SK-N-SH (cell line): ENCODE data around the gene ORC5. TPM values are rescaled to one million over a fixed set of nuclear protein-coding genes. Genes with fewer than 3 reads are reported as not detected.

Experiments
- CTCF ChIA-PET: fragments of 300-600, 350-600 bp; formaldehyde crosslinking; extraction: SDS; loops from one replicate; lab custom pipeline; 2021; lab: Yijun Ruan, JAX
- POLR2A ChIA-PET: fragments of 350-600 bp; sonication (Branson Sonifier 250); formaldehyde crosslinking; extraction: SDS; loops from one replicate; lab custom pipeline; 2020; ENCODE audit warnings: antibody characterized with exemption, inconsistent platforms; lab: Yijun Ruan, JAX
- DNase-seq: peaks from one replicate; pipeline ENCODE4 v3.0.0; 2012
- H2AFZ ChIP-seq: fragments of 200-600 bp; sonication (generic); 2 replicates; pipeline ENCODE4 v1.8.1; 2016; ENCODE audit warnings: antibody characterized with exemption, mild to moderate bottlenecking, low read depth
- H3F3A ChIP-seq: fragments of 200-600 bp; sonication (generic); replicated peaks from 2 replicates; pipeline ENCODE3; 2016; ENCODE audit warnings: antibody characterized with exemption, mild to moderate bottlenecking; ENCODE audit not compliant: insufficient read depth
- H3K27ac ChIP-seq, 2 experiments: fragments of 200-500 bp in 1 of 2; fragments of 200-600 bp in 1 of 2; sonication (Bioruptor generic) in 1 of 2; sonication (generic), shearing (Covaris generic) in 1 of 2; 2 replicates each; pipeline versions ENCODE4 v1.5.1 to v1.6.1; 2014 to 2016; ENCODE audit warnings: low read depth in 2 of 2, inconsistent platforms in 1 of 2, low read length in 1 of 2, mild to moderate bottlenecking in 1 of 2, mixed read lengths in 1 of 2
- H3K27me3 ChIP-seq: fragments of 200-600 bp; sonication (generic), shearing (Covaris generic); 2 replicates; pipeline ENCODE4 v1.6.1; 2016; ENCODE audit warnings: mixed run types; ENCODE audit not compliant: insufficient read depth
- H3K36me3 ChIP-seq, 2 experiments: fragments of 200-500 bp in 1 of 2; fragments of 200-600 bp in 1 of 2; sonication (Bioruptor generic) in 1 of 2; sonication (generic) in 1 of 2; replicated peaks in 1 of 2; 2 replicates each; pipeline versions ENCODE3 to v1.5.1; 2014 to 2016; ENCODE audit warnings: low read length in 1 of 2, mild to moderate bottlenecking in 1 of 2; ENCODE audit not compliant: insufficient read depth in 2 of 2, control insufficient read depth in 1 of 2
- H3K4me1 ChIP-seq, 2 experiments: fragments of 200-500 bp in 1 of 2; fragments of 200-600 bp in 1 of 2; sonication (Bioruptor generic) in 1 of 2; sonication (generic), shearing (Covaris generic) in 1 of 2; 2 replicates each; pipeline versions ENCODE4 v1.5.1 to v1.6.1; 2014 to 2016; ENCODE audit warnings: low read depth in 1 of 2, low read length in 1 of 2, mixed run types in 1 of 2; ENCODE audit not compliant: insufficient read depth in 2 of 2, control insufficient read depth in 1 of 2
- H3K4me2 ChIP-seq: fragments of 200-600 bp; sonication (generic), shearing (Covaris generic); 2 replicates; pipeline ENCODE4 v1.6.1; 2017; ENCODE audit warnings: mixed run types
- H3K4me3 ChIP-seq, 2 experiments: fragments of 200-500 bp in 1 of 2; fragments of 200-600 bp in 1 of 2; sonication (Bioruptor generic) in 1 of 2; sonication (generic), shearing (Covaris generic) in 1 of 2; 2 replicates each; pipeline versions ENCODE4 v1.5.1 to v1.8.1; 2014 to 2016; ENCODE audit warnings: low read depth in 2 of 2, inconsistent platforms in 1 of 2, low read length in 1 of 2, mild to moderate bottlenecking in 1 of 2, mixed read lengths in 1 of 2, moderate library complexity in 1 of 2
- H3K79me2 ChIP-seq: fragments of 200-600 bp; sonication (generic); 2 replicates; pipeline ENCODE4 v1.8.1; 2017; ENCODE audit warnings: mild to moderate bottlenecking; ENCODE audit not compliant: insufficient read depth
- H3K9ac ChIP-seq: fragments of 200-600 bp; sonication (generic); 2 replicates; pipeline ENCODE4 v1.6.1; 2017; ENCODE audit warnings: mixed run types
- H3K9me2 ChIP-seq: fragments of 200-600 bp; sonication (generic); 2 replicates; pipeline ENCODE4 v1.6.1; 2017; ENCODE audit warnings: mixed run types
- H3K9me3 ChIP-seq: fragments of 200-600 bp; sonication (generic); 2 replicates; pipeline ENCODE4 v1.6.1; 2017; ENCODE audit warnings: mixed run types, mild to moderate bottlenecking, moderate library complexity
- H4K20me1 ChIP-seq: fragments of 200-600 bp; sonication (generic); 2 replicates; pipeline ENCODE4 v1.6.1; 2017; ENCODE audit warnings: mild to moderate bottlenecking, mixed run types; ENCODE audit not compliant: insufficient read depth
- CHD2 ChIP-seq: fragments of 150-350 bp; IDR thresholded peaks from 2 replicates; pipeline ENCODE4 v1.6.1; 2018; ENCODE audit warnings: low read length; ENCODE audit not compliant: partially characterized antibody
- ELF1 ChIP-seq: IDR thresholded peaks from 2 replicates; pipeline ENCODE4 v1.4.0; 2012
- EP300 ChIP-seq, 2 experiments: IDR thresholded peaks; 2 replicates each; pipeline versions ENCODE4 v1.4.0 to v1.6.1; 2012; ENCODE audit warnings: borderline replicate concordance in 1 of 2, low read depth in 1 of 2, low read length in 1 of 2
- GABPA ChIP-seq: IDR thresholded peaks from 2 replicates; pipeline ENCODE4 v1.4.0; 2012; ENCODE audit warnings: low read depth, mild to moderate bottlenecking
- JUND ChIP-seq: IDR thresholded peaks from 2 replicates; pipeline ENCODE4 v1.4.0; 2012
- MEF2A ChIP-seq: IDR thresholded peaks from 2 replicates; pipeline ENCODE4 v1.4.0; 2012; ENCODE audit warnings: low read depth, borderline replicate concordance
- MXI1 ChIP-seq: IDR thresholded peaks from 2 replicates; pipeline ENCODE4 v1.6.1; 2012; ENCODE audit warnings: mild to moderate bottlenecking, low read depth, low read length, improper control_type of control experiment
- NFIC ChIP-seq: IDR thresholded peaks from 2 replicates; pipeline ENCODE4 v1.4.0; 2012; ENCODE audit warnings: borderline replicate concordance
- NRF1 ChIP-seq: IDR thresholded peaks from 2 replicates; pipeline ENCODE4 v1.6.1; 2012; ENCODE audit warnings: low read depth, mild to moderate bottlenecking, low read length
- SIN3A ChIP-seq: IDR thresholded peaks from 2 replicates; pipeline ENCODE4 v1.6.1; 2012; ENCODE audit warnings: low read depth, mild to moderate bottlenecking, low read length, moderate library complexity, borderline replicate concordance
- SMC3 ChIP-seq: IDR thresholded peaks from 2 replicates; pipeline ENCODE4 v1.6.1; 2012; ENCODE audit warnings: low read depth, low read length, improper control_type of control experiment
- TAF1 ChIP-seq: IDR thresholded peaks from 2 replicates; pipeline ENCODE4 v1.6.1; 2012; ENCODE audit warnings: low read depth, mild to moderate bottlenecking, low read length, moderate library complexity, borderline replicate concordance
- TCF12 ChIP-seq: IDR thresholded peaks from 2 replicates; pipeline ENCODE4 v1.4.0; 2012
- TEAD4 ChIP-seq: IDR thresholded peaks from 2 replicates; pipeline ENCODE4 v1.4.0; 2012; ENCODE audit warnings: mild to moderate bottlenecking, borderline replicate concordance; ENCODE audit not compliant: insufficient read depth
- WGBS: methylation state at CpG from one replicate; pipeline ENCODE4 v1.1.6; 2017; ENCODE audit warnings: low lambda C conversion rate; 5-methylcytosine and 5-hydroxymethylcytosine counted together
- polyA plus RNA-seq, 3 experiments: library from polyadenylated mRNA; depleted of rRNA; stranded (reverse); fragments of >200 nt; gene quantifications; 2 replicates each; pipeline ENCODE4 v1.2.3, GENCODE V29; 2012
- TF ChIP-seq, protein P1 (sequence below): IDR thresholded peaks from 2 replicates; pipeline ENCODE4 v1.6.1; 2012; ENCODE audit warnings: mild to moderate bottlenecking, low read depth, low read length, moderate library complexity
- TF ChIP-seq, protein P2 (sequence below): IDR thresholded peaks from 2 replicates; pipeline ENCODE4 v1.4.0; 2012; ENCODE audit warnings: low read depth
- TF ChIP-seq, protein P3 (sequence below): IDR thresholded peaks from 2 replicates; pipeline ENCODE4 v1.4.0; 2012; ENCODE audit warnings: low read depth, borderline replicate concordance

ORC5 gene
- polyA plus RNA-seq, 1 of the 3 experiments (the other 2 are of a cell fraction) = 4.7 TPM

DNA sequence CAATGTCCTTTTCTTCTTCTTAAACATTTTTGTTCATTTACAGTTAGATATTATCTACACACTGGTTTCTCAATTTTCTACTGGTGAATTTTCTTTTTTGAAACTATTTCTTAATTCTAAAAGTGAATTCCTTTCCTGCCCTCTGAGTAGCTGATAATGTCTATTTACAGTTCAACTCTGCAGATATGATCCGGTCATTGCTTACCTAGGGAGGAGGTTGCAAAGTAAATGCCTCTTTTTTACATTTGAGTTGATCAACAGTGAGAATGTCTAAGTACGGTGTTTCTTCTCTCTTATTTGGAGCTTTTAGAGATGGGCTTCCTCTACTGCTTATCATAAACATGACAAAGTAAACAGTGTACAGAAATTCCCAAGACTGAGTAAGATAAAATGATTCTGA is 20.6 kb upstream of the ORC5 start:
- H2AFZ ChIP-seq = no peak overlapping the region
- no peak overlapping the region for H3K4me2 ChIP-seq
- no peak for TF ChIP-seq JUND
- no peak for TF ChIP-seq MEF2A
- no peak for TF ChIP-seq TCF12
- no peak for TF ChIP-seq NRF1
- TF ChIP-seq GABPA = no peak
- TF ChIP-seq, protein P1, sequence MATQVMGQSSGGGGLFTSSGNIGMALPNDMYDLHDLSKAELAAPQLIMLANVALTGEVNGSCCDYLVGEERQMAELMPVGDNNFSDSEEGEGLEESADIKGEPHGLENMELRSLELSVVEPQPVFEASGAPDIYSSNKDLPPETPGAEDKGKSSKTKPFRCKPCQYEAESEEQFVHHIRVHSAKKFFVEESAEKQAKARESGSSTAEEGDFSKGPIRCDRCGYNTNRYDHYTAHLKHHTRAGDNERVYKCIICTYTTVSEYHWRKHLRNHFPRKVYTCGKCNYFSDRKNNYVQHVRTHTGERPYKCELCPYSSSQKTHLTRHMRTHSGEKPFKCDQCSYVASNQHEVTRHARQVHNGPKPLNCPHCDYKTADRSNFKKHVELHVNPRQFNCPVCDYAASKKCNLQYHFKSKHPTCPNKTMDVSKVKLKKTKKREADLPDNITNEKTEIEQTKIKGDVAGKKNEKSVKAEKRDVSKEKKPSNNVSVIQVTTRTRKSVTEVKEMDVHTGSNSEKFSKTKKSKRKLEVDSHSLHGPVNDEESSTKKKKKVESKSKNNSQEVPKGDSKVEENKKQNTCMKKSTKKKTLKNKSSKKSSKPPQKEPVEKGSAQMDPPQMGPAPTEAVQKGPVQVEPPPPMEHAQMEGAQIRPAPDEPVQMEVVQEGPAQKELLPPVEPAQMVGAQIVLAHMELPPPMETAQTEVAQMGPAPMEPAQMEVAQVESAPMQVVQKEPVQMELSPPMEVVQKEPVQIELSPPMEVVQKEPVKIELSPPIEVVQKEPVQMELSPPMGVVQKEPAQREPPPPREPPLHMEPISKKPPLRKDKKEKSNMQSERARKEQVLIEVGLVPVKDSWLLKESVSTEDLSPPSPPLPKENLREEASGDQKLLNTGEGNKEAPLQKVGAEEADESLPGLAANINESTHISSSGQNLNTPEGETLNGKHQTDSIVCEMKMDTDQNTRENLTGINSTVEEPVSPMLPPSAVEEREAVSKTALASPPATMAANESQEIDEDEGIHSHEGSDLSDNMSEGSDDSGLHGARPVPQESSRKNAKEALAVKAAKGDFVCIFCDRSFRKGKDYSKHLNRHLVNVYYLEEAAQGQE = no peak
- TF ChIP-seq ELF1 = no peak
- TF ChIP-seq NFIC = no peak
- no peak for TF ChIP-seq SIN3A
- TF ChIP-seq MXI1 = no peak
- no peak for TF ChIP-seq SMC3
- TF ChIP-seq, protein P2, sequence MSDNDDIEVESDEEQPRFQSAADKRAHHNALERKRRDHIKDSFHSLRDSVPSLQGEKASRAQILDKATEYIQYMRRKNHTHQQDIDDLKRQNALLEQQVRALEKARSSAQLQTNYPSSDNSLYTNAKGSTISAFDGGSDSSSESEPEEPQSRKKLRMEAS = no peak
- TF ChIP-seq, protein P3, sequence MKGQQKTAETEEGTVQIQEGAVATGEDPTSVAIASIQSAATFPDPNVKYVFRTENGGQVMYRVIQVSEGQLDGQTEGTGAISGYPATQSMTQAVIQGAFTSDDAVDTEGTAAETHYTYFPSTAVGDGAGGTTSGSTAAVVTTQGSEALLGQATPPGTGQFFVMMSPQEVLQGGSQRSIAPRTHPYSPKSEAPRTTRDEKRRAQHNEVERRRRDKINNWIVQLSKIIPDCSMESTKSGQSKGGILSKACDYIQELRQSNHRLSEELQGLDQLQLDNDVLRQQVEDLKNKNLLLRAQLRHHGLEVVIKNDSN = no peak
- TF ChIP-seq EP300 (IDR thresholded peaks at IDR 0.05; ENCODE audit: borderline replicate concordance in 1 of 2, low read depth in 1 of 2, low read length in 1 of 2) = no peak
- no peak for TF ChIP-seq TEAD4
- no peak for TF ChIP-seq CHD2
- no peak for TF ChIP-seq TAF1
- TF ChIP-seq, all 33 proteins: peak for 0
- H3K79me2 ChIP-seq = no peaks in the 10 kb centered on the region
- 46% methylated on average over 2 of the region's 2 CpGs for WGBS
- no peak overlapping the region for H3K9ac ChIP-seq
- H3K27ac ChIP-seq = no peak overlapping the region
- H4K20me1 ChIP-seq = no peaks in the 10 kb centered on the region
- no peaks in the 10 kb centered on the region for H3K9me2 ChIP-seq
- peaks cover 13% of the 10 kb centered on the region; the same call in 1 of the 2 replicates for H3K27me3 ChIP-seq
- CTCF ChIA-PET = no interaction called here
- H3K9me3 ChIP-seq = no peaks in the 10 kb centered on the region
- peaks cover 0 to 13% of the 10 kb centered on the region in 2 experiments; a peak in 1 of 4 replicates for H3K4me1 ChIP-seq
- H3F3A ChIP-seq = peaks cover 4% of the 10 kb centered on the region
- POLR2A ChIA-PET = no interaction called here
- no peaks in the 10 kb centered on the region for H3K36me3 ChIP-seq
- H3K4me3 ChIP-seq = no peak overlapping the region
- no peak for DNase-seq
